ENCODE data around the gene BHLHE23. TPM values are rescaled to one million over a fixed set of nuclear protein-coding genes. Genes with fewer than 3 reads are reported as not detected.

BHLHE23 gene
- total RNA-seq, 2 donors from 2014 or later: not detected

DNA sequence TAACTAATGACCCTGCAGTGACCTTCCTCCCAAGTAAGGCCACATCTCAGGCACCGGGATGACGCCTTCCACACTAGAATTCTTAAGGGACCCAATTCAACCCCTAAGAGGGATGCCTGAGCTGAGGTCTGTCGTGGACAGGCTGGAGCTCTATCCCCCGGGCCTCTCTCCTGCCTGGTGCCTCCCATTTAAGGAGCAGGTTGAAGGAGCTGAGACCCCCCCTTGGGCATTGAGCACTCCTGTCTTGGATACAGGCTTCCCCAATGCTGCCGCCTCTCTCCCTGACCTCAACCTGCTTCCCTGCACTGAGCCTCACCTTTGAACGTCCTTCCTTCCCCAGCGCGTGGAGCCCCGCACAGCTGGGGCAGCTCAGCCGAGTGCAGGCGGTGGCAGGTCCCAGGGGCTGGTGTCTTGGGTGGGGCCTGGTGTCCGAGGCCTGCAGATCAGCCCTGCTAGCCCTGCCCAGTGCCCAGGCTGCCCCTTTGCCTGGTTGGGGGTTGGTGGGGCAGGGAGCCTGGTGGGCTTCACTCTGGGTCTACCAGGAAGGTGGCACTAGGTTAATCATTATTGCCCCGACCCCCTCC lies 19.9 kb upstream of the BHLHE23 start:
- TF ChIP-seq, protein P1, sequence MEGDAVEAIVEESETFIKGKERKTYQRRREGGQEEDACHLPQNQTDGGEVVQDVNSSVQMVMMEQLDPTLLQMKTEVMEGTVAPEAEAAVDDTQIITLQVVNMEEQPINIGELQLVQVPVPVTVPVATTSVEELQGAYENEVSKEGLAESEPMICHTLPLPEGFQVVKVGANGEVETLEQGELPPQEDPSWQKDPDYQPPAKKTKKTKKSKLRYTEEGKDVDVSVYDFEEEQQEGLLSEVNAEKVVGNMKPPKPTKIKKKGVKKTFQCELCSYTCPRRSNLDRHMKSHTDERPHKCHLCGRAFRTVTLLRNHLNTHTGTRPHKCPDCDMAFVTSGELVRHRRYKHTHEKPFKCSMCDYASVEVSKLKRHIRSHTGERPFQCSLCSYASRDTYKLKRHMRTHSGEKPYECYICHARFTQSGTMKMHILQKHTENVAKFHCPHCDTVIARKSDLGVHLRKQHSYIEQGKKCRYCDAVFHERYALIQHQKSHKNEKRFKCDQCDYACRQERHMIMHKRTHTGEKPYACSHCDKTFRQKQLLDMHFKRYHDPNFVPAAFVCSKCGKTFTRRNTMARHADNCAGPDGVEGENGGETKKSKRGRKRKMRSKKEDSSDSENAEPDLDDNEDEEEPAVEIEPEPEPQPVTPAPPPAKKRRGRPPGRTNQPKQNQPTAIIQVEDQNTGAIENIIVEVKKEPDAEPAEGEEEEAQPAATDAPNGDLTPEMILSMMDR (IDR thresholded peaks at IDR 0.05): no peak
- Histone ChIP-seq H3K4me3 (no peak overlapping the region), H3K36me3 (no peaks in the 10 kb centered on the region), H3K27me3 (replicated peaks; ENCODE audit: insufficient read depth) (no peaks in the 10 kb centered on the region), H3K9me3 (no peaks in the 10 kb centered on the region), H3K27ac (no peak overlapping the region), H3K4me1 (ENCODE audit: control insufficient read depth in 1 of 2, low read depth in 2 of 2) (no peaks in the 10 kb centered on the region)
- DNase-seq (ENCODE audit: low spot score) (no peak), ATAC-seq (ENCODE audit: insufficient number of reproducible peaks, low FRiP score, low read depth) (no peak)

DNA sequence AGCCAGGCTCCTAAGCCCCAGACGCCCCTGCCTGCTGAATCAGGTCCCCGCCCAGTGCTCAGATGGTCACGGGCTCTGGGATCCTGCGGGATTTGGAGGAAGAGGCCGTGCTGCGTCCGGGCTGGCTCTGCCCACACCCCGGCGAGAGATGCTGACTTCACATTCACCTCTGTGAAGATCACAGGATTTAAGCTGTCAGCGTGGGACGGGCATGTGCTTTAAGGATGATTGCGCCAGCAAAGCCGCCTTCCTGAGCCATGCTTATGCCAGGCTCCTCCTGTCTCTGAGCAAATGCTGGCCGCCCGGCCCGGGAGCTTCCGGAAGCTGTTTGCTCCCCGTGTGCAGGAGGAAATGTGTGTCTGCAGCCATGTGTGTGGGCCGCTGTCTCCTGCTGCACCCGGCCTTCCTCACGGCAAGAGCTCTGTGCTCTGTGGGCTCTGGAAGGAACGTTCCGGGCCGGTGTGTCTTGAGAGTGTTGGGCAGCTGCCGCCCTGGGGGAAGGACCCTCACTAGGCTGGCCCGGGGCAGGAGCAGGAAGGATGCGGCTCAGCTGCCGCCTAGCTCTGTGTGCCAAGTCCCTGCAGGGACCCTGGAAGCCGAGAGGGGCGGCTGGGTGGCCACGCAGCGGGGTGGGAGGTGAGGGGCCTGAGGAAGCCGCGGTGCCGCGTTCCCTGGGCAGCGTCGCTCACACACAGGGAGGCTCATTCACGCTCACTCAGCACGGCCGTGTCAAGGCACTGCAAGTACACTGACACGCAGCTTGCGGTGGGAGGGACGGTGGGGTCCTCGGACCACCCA lies 19.0 kb upstream of the BHLHE23 start:
- Histone ChIP-seq H3K4me3 (peak overlapping the region; percentile 27), H3K9me3 (peaks cover 1% of the 10 kb centered on the region), H3K27ac (no peak overlapping the region), H3K36me3 (no peaks in the 10 kb centered on the region), H3K4me1 (ENCODE audit: control insufficient read depth in 1 of 2, low read depth in 2 of 2) (no peaks in the 10 kb centered on the region), H3K27me3 (replicated peaks; ENCODE audit: insufficient read depth) (no peaks in the 10 kb centered on the region)
- ATAC-seq (ENCODE audit: insufficient number of reproducible peaks, low FRiP score, low read depth): no peak
- DNase-seq (ENCODE audit: low spot score): no peak
- TF ChIP-seq, protein P1 (IDR thresholded peaks at IDR 0.05): no peak

GRCh38 chr20:63024573-63025392 lies 18.0 kb upstream of the BHLHE23 start:
- Histone ChIP-seq H3K27me3 (replicated peaks; ENCODE audit: insufficient read depth) (no peaks in the 10 kb centered on the region), H3K4me3 (no peak overlapping the region)
- DNase-seq (ENCODE audit: low spot score): no peak

GRCh38 chr20:63023936-63024571 lies 17.3 kb upstream of the BHLHE23 start:
- Histone ChIP-seq H3K27me3 (replicated peaks; ENCODE audit: insufficient read depth) (no peaks in the 10 kb centered on the region), H3K27ac (no peak overlapping the region), H3K4me3 (no peak overlapping the region), H3K36me3 (no peaks in the 10 kb centered on the region), H3K4me1 (ENCODE audit: control insufficient read depth in 1 of 2, low read depth in 2 of 2) (no peaks in the 10 kb centered on the region), H3K9me3 (peaks cover 8% of the 10 kb centered on the region)
- ATAC-seq (ENCODE audit: insufficient number of reproducible peaks, low FRiP score, low read depth) (no peak), DNase-seq (ENCODE audit: low spot score) (no peak)
- TF ChIP-seq, protein P1 (IDR thresholded peaks at IDR 0.05): no peak

More at GRCh38 chr20:63024573-63025392, 18.0 kb upstream of the BHLHE23 start:
- TF ChIP-seq, protein P1 (IDR thresholded peaks at IDR 0.05): no peak
- ATAC-seq (ENCODE audit: insufficient number of reproducible peaks, low FRiP score, low read depth): no peak
- Histone ChIP-seq H3K9me3 (peaks cover 8% of the 10 kb centered on the region), H3K27ac (no peak overlapping the region), H3K36me3 (no peaks in the 10 kb centered on the region), H3K4me1 (ENCODE audit: control insufficient read depth in 1 of 2, low read depth in 2 of 2) (no peaks in the 10 kb centered on the region)

All from thoracic aorta (tissue), 2 donors.